GM19099 (cell line): ENCODE data around the gene DYNLRB1.

Experiments
- POLR2A ChIP-seq: IDR thresholded peaks from 3 replicates; pipeline ENCODE4 v1.6.1; 2011; ENCODE audit warnings: low read depth; ENCODE audit not compliant: insufficient read length; ENCODE audit errors: extremely low read depth

DYNLRB1 gene

DNA sequence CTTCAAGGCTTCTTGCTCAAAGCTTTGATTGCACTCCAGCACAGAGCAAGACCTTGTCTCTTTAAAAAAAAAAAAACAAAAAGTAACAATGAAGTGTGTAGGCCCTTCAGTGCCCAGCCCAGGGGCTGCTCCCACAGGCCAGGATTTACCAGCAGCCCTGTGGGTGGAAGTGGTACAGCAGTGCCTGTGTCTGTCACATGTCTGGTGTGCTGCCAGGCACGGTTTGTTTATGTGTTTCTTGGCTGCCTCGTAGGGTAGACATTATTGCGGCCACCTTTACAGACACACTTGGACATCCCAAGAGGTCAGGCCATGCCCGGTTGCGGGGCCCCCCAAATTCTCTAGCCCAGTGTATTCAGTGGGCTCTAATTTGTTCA, 12.7 kb downstream of the DYNLRB1 start:
- TF ChIP-seq POLR2A = no peak

GRCh38 chr20:34529742-34530141, 13.5 kb downstream of the DYNLRB1 start:
- TF ChIP-seq POLR2A = no peak

GRCh38 chr20:34530342-34530741, 14.1 kb downstream of the DYNLRB1 start:
- no peak for TF ChIP-seq POLR2A

DNA sequence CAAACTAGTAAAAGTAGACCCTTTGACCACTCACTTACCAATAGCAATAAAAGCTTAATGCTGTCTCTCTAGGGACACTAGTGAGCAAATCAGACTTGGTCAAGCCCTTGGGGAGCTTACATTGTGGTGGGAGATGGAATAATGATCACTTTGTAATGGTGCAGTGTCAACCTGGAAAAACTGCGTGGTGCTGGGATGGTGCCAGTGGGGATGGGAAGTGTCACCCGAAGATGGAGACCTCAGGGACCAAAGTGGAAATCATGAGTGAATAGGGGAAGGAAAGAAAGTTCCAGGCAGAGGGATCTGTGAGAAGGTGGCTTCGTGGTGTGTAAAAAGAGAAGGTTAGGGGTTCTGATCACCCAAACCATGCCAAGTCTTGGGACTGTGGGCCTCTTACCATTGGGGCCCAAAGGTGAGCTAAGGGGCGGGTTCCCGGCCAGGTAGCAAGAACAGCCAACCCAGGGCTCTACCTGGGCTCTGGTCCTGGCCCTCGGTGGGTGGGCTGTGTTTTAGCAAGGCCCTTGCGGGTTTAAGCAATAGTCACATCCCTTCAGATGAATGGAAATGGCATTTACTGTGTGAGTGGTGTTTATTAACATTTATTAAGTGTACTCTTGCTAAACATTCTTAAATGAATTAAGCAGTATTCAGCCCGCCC, 15.5 kb downstream of the DYNLRB1 start:
- TF ChIP-seq POLR2A = no peak

DNA sequence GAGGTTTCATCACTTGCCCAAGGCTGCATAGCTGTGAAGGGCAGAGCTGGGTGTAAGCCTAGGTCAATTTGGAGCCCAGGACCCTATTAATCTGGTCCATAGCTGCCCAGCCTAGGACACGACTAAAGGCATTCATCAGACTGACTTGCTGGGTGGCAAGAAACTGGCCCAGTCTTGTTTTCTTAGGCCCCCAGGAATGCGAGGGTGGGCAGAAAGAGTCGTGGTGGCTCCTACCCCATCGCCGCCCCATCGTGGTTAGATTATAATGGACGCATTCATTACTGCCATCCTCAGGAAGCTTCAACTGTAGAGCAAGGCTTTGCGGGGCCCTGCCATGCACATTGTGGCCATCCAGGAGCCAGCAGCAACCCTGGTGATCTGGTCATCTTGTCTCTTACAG, 16.1 kb downstream of the DYNLRB1 start:
- TF ChIP-seq POLR2A = no peak

DNA sequence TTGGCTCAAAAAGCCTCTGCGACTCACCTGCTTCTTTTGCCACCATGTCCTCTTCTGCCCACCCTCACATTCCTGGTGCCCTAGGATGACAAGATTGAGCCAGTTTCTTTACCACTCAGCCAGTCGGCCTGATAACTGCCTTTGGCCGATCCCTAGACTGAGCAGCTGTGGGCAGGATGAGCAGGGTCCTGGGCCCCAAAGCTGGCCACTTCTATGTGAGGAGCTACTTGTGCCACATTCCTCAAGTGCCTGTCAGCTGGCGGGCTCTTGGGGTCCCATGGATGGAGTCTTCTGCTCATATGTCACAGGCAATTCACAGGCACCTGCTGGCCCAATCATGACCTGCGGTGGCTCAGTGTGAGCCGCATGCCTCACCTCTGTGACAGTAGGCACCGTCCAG, 16.5 kb downstream of the DYNLRB1 start:
- no peak for TF ChIP-seq POLR2A

GRCh38 chr20:34534391-34535165, 18.4 kb downstream of the DYNLRB1 start:
- no peak for TF ChIP-seq POLR2A

DNA sequence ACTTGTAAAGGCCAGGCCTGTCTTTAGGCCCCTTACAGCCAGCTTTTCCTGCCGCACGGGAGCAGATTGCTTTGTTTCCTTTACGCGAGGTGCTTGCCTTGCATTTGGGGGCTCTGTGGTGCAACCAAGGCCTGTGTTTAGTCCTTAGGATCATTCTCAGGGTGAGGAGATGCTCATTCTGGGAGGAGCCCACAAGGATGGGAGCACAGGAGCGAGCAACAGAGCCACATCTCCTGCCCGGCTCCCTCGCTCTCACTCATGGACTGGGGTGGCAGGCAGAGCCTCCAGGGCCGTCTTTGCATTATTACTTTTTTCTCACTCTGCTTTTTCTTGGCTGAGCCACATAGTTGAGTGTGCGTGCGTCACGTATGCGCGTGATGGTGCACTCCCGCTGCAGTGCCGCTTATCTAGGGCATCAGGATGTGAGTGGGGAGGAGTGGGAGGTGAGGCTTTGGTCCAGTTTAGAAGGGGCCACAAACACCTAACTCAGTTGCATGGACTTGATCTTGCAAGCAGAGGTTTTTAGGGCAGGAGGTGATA, 19.1 kb downstream of the DYNLRB1 start:
- TF ChIP-seq POLR2A = no peak

DNA sequence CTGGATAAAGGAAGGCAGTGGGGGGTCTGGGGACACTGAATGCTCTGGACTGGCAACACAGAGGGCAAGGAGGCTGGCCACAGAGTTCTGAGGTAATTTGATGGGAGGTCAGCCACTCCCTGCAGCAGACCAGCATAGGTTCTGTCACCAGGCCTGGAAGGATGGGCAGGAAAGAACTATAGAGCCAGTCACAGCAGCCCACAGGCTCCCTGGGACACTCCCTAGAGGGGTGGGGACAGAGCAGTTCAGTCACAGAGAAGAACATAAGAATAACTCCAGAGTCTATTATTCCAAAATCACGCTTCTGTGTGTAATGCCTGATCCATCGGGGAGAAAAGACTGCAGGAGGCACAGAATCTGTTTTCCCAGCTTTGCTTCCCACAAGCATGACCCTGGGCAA, 19.6 kb downstream of the DYNLRB1 start:
- TF ChIP-seq POLR2A = no peak

DNA sequence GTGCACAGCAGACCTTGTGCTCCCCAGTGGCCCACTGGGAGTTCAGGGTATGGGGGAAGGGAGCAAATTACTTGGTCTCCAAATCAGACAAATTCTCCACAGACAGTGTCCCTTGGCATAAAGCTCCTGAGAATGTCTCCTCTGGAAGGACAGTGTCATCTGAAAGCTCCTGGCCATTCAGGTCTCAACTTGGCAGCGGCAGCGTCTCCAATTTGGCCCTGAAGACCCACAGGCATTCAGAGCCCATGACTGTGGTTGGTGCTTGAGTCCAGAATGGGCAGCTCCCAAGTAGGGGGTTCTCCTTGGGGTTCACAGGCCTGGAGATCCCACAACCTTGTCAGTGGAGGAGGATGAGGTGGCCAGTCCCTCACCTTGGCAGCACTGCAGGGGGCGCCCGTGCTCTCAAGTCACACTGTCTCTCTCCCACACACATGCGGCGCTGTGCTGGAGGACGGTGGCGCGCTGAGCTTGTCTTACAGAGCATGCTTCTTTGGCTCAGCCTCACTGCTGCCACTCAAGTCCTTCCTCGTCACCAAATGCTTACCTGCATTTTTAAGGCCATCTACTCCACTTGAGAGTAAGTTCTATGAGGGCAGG, 20.7 kb downstream of the DYNLRB1 start:
- no peak for TF ChIP-seq POLR2A

GRCh38 chr20:34537651-34538050, 21.4 kb downstream of the DYNLRB1 start:
- TF ChIP-seq POLR2A = no peak

- no peak for TF ChIP-seq POLR2A
Observed at GRCh38 chr20:34538671-34539123, 22.5 kb downstream of the DYNLRB1 start.

GRCh38 chr20:34539756-34540155, 23.5 kb downstream of the DYNLRB1 start:
- TF ChIP-seq POLR2A = no peak

GRCh38 chr20:34540596-34541263, 24.5 kb downstream of the DYNLRB1 start:
- TF ChIP-seq POLR2A = no peak

DNA sequence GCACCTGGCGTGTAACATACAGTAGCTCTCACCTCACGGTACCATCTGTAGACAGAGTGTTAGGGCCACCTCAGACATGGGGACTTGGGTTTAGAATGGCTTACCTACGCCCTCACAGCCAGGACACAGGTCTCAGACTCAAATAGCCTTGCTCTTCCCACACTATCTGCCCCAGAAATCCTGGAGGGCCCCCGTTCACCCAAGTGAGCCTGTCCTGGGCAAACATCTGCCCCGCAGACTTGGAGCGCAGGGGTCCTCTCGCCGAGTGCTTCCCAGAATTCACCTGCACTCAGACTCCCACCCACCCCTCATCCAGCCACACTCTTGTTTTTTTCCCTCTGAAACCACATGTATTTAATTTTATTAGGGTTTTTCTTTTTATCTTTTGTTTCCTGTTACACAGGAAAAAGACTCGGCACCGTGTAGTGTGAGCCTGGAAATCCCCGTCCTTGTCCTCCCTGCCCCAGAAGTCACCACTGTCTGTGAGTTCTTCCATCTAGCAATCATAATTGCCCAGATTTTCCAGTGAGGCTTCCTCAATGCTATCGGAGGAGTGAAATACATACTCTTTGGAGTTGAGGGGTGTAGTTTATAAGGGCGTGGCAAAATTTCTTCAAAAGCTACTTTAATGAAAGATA, 25.2 kb downstream of the DYNLRB1 start:
- TF ChIP-seq POLR2A = no peak
